ENCODE measurements around the gene MARCKSL1. TPM values are rescaled to one million over a fixed set of nuclear protein-coding genes. Genes with fewer than 3 reads are reported as not detected.
A peak's percentile ranks its signal among the peaks of the same experiment; 100 is the strongest.

The MARCKSL1 gene
- total RNA-seq, 1 experiment from 2014 or later, result 457 TPM

DNA sequence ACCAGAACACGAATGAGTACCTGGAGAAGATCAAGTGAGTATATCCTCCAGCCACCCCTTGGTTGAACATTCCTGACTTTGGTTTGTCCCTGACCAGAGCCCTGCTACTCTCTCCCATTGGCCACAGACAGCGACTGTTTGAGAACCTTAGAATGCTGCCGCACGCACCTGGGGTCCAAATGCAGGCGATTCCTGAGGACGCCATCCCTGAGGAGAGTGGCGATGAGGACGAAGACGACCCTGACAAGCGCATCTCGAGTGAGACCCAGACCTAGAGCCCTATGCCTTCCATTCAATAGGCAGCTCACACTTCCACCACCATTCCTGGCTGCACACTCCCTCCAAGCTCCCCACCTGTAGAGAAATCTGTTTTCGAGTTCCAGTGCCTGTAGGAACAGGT lies 4.5 kb downstream of the MARCKSL1 start:
- Mint-ChIP-seq H3K4me1 (peaks cover 24 to 34% of the 10 kb centered on the region in 2 experiments), H3K27me3 (ENCODE audit: low read depth) (peaks cover 6% of the 10 kb centered on the region), H3K36me3 (ENCODE audit: insufficient read depth in 1 of 3, low read depth in 3 of 3) (peaks cover 41 to 84% (median 72%) of the 10 kb centered on the region in 3 experiments), H3K9me3 (no peaks in the 10 kb centered on the region; a peak in 1 of 5 replicates), H3K4me3 (no peak overlapping the region), H3K27ac (peak overlapping the region; percentile 34 to 93 (median 91); a peak in 5 of 7 replicates)
- Histone ChIP-seq H3K18ac (ENCODE audit: insufficient read length, low read depth, low read length) (no peak overlapping the region), H2BK15ac (ENCODE audit: low read depth, low read length) (no peak overlapping the region), H4K5ac (ENCODE audit: insufficient read length, low read depth, low read length) (no peak overlapping the region), H3K27me3 (ENCODE audit: insufficient read depth, low read length) (no peaks in the 10 kb centered on the region; the same call in 1 of the 2 replicates), H2AFZ (ENCODE audit: low read length) (no peak overlapping the region), H3K4me2 (ENCODE audit: insufficient read depth, insufficient read length, low read length) (no peak overlapping the region), H3K9ac (ENCODE audit: extremely low read depth, insufficient read length, low read length) (no peak overlapping the region), H2AK5ac (ENCODE audit: insufficient read length, low read length) (no peak overlapping the region), H4K91ac (ENCODE audit: insufficient read length, low read depth, low read length) (no peak overlapping the region), H4K8ac (replicated peaks; ENCODE audit: insufficient read length, low read depth, low read length) (no peak overlapping the region), H3K56ac (ENCODE audit: insufficient read length, low read depth, low read length) (no peak overlapping the region), H3K27ac (ENCODE audit: insufficient read length, low read depth, low read length) (no peak overlapping the region), H4K20me1 (ENCODE audit: control insufficient read depth, insufficient read depth, insufficient read length) (no peaks in the 10 kb centered on the region), H3K4ac (ENCODE audit: low read depth, low read length) (no peak overlapping the region), H2BK20ac (ENCODE audit: low read depth, low read length, poor library complexity, severe bottlenecking) (no peak overlapping the region), H3K79me1 (ENCODE audit: insufficient read depth, low read depth, low read length, poor library complexity, severe bottlenecking) (no peaks in the 10 kb centered on the region), H3K4me1 (ENCODE audit: insufficient read depth, low read length) (peaks cover 3% of the 10 kb centered on the region; the same call in 1 of the 2 replicates), H3T11ph (ENCODE audit: low read length) (no peak overlapping the region), H2BK12ac (ENCODE audit: insufficient read length, low read depth, low read length) (no peak overlapping the region), H2BK5ac (ENCODE audit: insufficient read length, low read length) (no peak overlapping the region), H3K23me2 (ENCODE audit: insufficient read length, low read depth, low read length, poor library complexity, severe bottlenecking) (peaks cover 11% of the 10 kb centered on the region), H3K79me2 (ENCODE audit: insufficient read depth, low read length) (peaks cover 6% of the 10 kb centered on the region; the same call in 1 of the 2 replicates), H3K23ac (ENCODE audit: insufficient read length, low read depth, low read length) (no peak overlapping the region), H3K9me3 (ENCODE audit: control insufficient read depth, low read depth, low read length) (no peaks in the 10 kb centered on the region), H2BK120ac (ENCODE audit: low read depth, low read length, poor library complexity, severe bottlenecking) (no peak overlapping the region), H3K14ac (ENCODE audit: insufficient read depth, low read length) (no peak overlapping the region)
- WGBS (ENCODE audit: extremely low coverage, insufficient read length, low lambda C conversion rate), result no CpG with 5 or more reads among the region's 12 CpGs
- TF ChIP-seq, protein P1, sequence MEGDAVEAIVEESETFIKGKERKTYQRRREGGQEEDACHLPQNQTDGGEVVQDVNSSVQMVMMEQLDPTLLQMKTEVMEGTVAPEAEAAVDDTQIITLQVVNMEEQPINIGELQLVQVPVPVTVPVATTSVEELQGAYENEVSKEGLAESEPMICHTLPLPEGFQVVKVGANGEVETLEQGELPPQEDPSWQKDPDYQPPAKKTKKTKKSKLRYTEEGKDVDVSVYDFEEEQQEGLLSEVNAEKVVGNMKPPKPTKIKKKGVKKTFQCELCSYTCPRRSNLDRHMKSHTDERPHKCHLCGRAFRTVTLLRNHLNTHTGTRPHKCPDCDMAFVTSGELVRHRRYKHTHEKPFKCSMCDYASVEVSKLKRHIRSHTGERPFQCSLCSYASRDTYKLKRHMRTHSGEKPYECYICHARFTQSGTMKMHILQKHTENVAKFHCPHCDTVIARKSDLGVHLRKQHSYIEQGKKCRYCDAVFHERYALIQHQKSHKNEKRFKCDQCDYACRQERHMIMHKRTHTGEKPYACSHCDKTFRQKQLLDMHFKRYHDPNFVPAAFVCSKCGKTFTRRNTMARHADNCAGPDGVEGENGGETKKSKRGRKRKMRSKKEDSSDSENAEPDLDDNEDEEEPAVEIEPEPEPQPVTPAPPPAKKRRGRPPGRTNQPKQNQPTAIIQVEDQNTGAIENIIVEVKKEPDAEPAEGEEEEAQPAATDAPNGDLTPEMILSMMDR (conservative IDR thresholded peaks at IDR 0.05), result no peak
- DNase-seq, result no peak

Measured in H9 (cell line).